SW480 (cell line): ENCODE results near the gene KICS2.
"Not testable (repeated sequence)": the region's sequence is repeated elsewhere in the genome, so short reads cannot be mapped to it uniquely, and the experiment has no call there.

Experiments used
- DNase-seq: peaks from one replicate; pipeline ENCODE4 v3.0.0-alpha.2; 2016; ENCODE audit warnings: low spot score

The KICS2 gene

GRCh38 chr12:64222009-64222765 is at the start of gene KICS2:
TSS of gene KICS2 (minus strand) at chr12:64222296. CDS start at chr12:64222237, 59 bp downstream.
- DNase-seq: peak; percentile 85

- DNase-seq: no peak
These were observed 48.3 kb upstream of the KICS2 start for GRCh38 chr12:64270411-64270810.

- DNase-seq: no peak
These were observed 47.1 kb upstream of the KICS2 start for GRCh38 chr12:64269161-64269560.

GRCh38 chr12:64268409-64268808 is 46.3 kb upstream of the KICS2 start:
- no peak for DNase-seq

- no peak for DNase-seq
These were observed 43.7 kb upstream of the KICS2 start for GRCh38 chr12:64265839-64266238.

GRCh38 chr12:64261813-64262212 is 39.7 kb upstream of the KICS2 start:
- no peak for DNase-seq

- DNase-seq: no peak
These were observed 36.5 kb upstream of the KICS2 start for GRCh38 chr12:64258576-64258975.

- peak; percentile 52 for DNase-seq
These were observed 34.2 kb upstream of the KICS2 start for GRCh38 chr12:64256166-64256800.

GRCh38 chr12:64255249-64255648 is 33.2 kb upstream of the KICS2 start:
- DNase-seq: no peak

GRCh38 chr12:64253356-64253755 is 31.3 kb upstream of the KICS2 start:
- no peak for DNase-seq

GRCh38 chr12:64252681-64253080 is 30.6 kb upstream of the KICS2 start:
- no peak for DNase-seq

GRCh38 chr12:64243809-64244208 is 21.7 kb upstream of the KICS2 start:
- DNase-seq: no peak

- no peak for DNase-seq
These were observed 18.7 kb upstream of the KICS2 start for GRCh38 chr12:64240781-64241180.

- DNase-seq: no peak
These were observed 15.3 kb upstream of the KICS2 start for GRCh38 chr12:64237382-64237781.

GRCh38 chr12:64236549-64236948 is 14.5 kb upstream of the KICS2 start:
- DNase-seq: no peak

- DNase-seq: no peak
These were observed 10.1 kb upstream of the KICS2 start for GRCh38 chr12:64232196-64232595.

GRCh38 chr12:64229796-64230195 is 7.7 kb upstream of the KICS2 start:
- no peak for DNase-seq

- no peak for DNase-seq
These were observed 7.1 kb upstream of the KICS2 start for GRCh38 chr12:64229240-64229639.

GRCh38 chr12:64225626-64226025 is 3.5 kb upstream of the KICS2 start:
- no peak for DNase-seq

- peak; percentile 82 for DNase-seq
These were observed 466 bp downstream of the KICS2 start for GRCh38 chr12:64221651-64222008.

- DNase-seq: no peak
These were observed 2.0 kb downstream of the KICS2 start for GRCh38 chr12:64220046-64220445.

GRCh38 chr12:64219145-64219544 is 3.0 kb downstream of the KICS2 start:
- no peak for DNase-seq

- no peak for DNase-seq
These were observed 3.5 kb downstream of the KICS2 start for GRCh38 chr12:64218597-64218996.

GRCh38 chr12:64217643-64218042 is 4.5 kb downstream of the KICS2 start:
- DNase-seq: not testable (repeated sequence)
